Left colon (tissue), 2 donors: ENCODE measurements around the gene TAF4. TPM values are rescaled to one million over a fixed set of nuclear protein-coding genes. Genes with fewer than 3 reads are reported as not detected.

Experiments used
- microRNA-seq, 2 donors: library from miRNA; unstranded; fragments of <30 nt; microRNA quantifications; one replicate each; pipeline versions ENCODE4 v1.1.0 to v1.2.0, GENCODE V29; 2020
- total RNA-seq, 2 donors: library from RNA; stranded (reverse); fragmentation: NEBNext Ultra II Directional; extraction: Animal tissue kit (Norgen Biotek cat#: 25700); gene quantifications; one replicate each; pipeline ENCODE4 v1.2.1, GENCODE V29; 2021
- donor health status: DM: no; HTN: no; CAD: no.
- donor health status: DM: yes; HTN: yes; CAD: no.

Gene TAF4
- total RNA-seq, 2 donors from 2014 or later: 22.1 to 28.2 TPM

Small RNAs within 50 kb of the gene (microRNA-seq; reads per million reads assigned to microRNA genes)
- gene MIR1257 (0 reads per million in 2 donors), gene MIR3195 (0 to 1.1 reads per million in 2 donors)

Other genes starting within 250 kb of the TAF4 start
- 10 to 100 TPM; 33.0 to 36.3 TPM for gene LSM14B, start 56.6 kb upstream of the TAF4 start, total RNA-seq
- gene PSMA7, start 77.5 kb upstream of the TAF4 start, total RNA-seq: 100 to 1,000 TPM; 148 to 178 TPM
- gene SS18L1, start 77.9 kb upstream of the TAF4 start, total RNA-seq: 10 to 100 TPM; 11.3 to 17.2 TPM
- 10 to 100 TPM; 26.3 to 34.3 TPM for gene MTG2, start 117.1 kb upstream of the TAF4 start, total RNA-seq
- gene HRH3, start 154.4 kb upstream of the TAF4 start, total RNA-seq: not detected
- 10 to 100 TPM; 91.6 to 99.5 TPM for gene OSBPL2, start 172.6 kb upstream of the TAF4 start, total RNA-seq
- 10 to 100 TPM; 67.2 to 73.1 TPM for gene ADRM1, start 237.1 kb upstream of the TAF4 start, total RNA-seq